ENCODE measurements around the gene MAP4K1.

MAP4K1 gene

GRCh38 chr19:38569368-38569983 lies 48.3 kb downstream of the MAP4K1 start:
- no peak for DNase-seq (ENCODE audit: low read depth)
- H3K4me3 ChIP-seq (ENCODE audit: low read depth, low read length), result no peak overlapping the region
- TF ChIP-seq CTCF (conservative IDR thresholded peaks at IDR 0.05; ENCODE audit: low read depth, low read length), result no peak

GRCh38 chr19:38565691-38566105 lies 52.1 kb downstream of the MAP4K1 start:
- no peak overlapping the region for H3K4me3 ChIP-seq (ENCODE audit: low read depth, low read length)
- DNase-seq (ENCODE audit: low read depth), result no peak
- TF ChIP-seq CTCF (conservative IDR thresholded peaks at IDR 0.05; ENCODE audit: low read depth, low read length), result no peak

- DNase-seq (ENCODE audit: low read depth), result no peak
- no peak overlapping the region for H3K4me3 ChIP-seq (ENCODE audit: low read depth, low read length)
- TF ChIP-seq CTCF (conservative IDR thresholded peaks at IDR 0.05; ENCODE audit: low read depth, low read length), result no peak
Observed at GRCh38 chr19:38564981-38565690, 52.6 kb downstream of the MAP4K1 start.

- no peak for DNase-seq (ENCODE audit: low read depth)
- H3K4me3 ChIP-seq (ENCODE audit: low read depth, low read length), result no peak overlapping the region
- no peak for TF ChIP-seq CTCF (conservative IDR thresholded peaks at IDR 0.05; ENCODE audit: low read depth, low read length)
Observed at GRCh38 chr19:38563475-38563874, 54.3 kb downstream of the MAP4K1 start.

GRCh38 chr19:38562096-38562495 lies 55.7 kb downstream of the MAP4K1 start:
- TF ChIP-seq CTCF (conservative IDR thresholded peaks at IDR 0.05; ENCODE audit: low read depth, low read length), result no peak
- no peak overlapping the region for H3K4me3 ChIP-seq (ENCODE audit: low read depth, low read length)
- DNase-seq (ENCODE audit: low read depth), result no peak

- no peak for DNase-seq (ENCODE audit: low read depth)
- TF ChIP-seq CTCF (conservative IDR thresholded peaks at IDR 0.05; ENCODE audit: low read depth, low read length), result no peak
- no peak overlapping the region for H3K4me3 ChIP-seq (ENCODE audit: low read depth, low read length)
Observed at GRCh38 chr19:38561658-38562057, 56.1 kb downstream of the MAP4K1 start.

Data from choroid plexus epithelial cell (primary cell).